NCI-H2029 (cell line): ENCODE measurements around the gene PHPT1.
"Not testable (repeated sequence)": the region's sequence is repeated elsewhere in the genome, so short reads cannot be mapped to it uniquely, and the experiment has no call there.

ENCODE experiments used
- DNase-seq: peaks from one replicate; lab custom pipeline; 2025; lab: John Stamatoyannopoulos, UW

PHPT1 gene

GRCh38 chr9:136823136-136824046, 25.8 kb upstream of the PHPT1 start:
- no peak for DNase-seq

GRCh38 chr9:136824496-136825225, 24.5 kb upstream of the PHPT1 start:
- DNase-seq, result no peak

GRCh38 chr9:136825295-136826187, 23.7 kb upstream of the PHPT1 start:
- DNase-seq, result no peak

GRCh38 chr9:136826188-136826541, 23.0 kb upstream of the PHPT1 start:
- no peak for DNase-seq

GRCh38 chr9:136826703-136827582, 22.3 kb upstream of the PHPT1 start:
- DNase-seq, result no peak

GRCh38 chr9:136827794-136828473, 21.3 kb upstream of the PHPT1 start:
- DNase-seq, result no peak

- no peak for DNase-seq
Measured at GRCh38 chr9:136828474-136829140, 20.6 kb upstream of the PHPT1 start.

GRCh38 chr9:136829412-136829811, 19.8 kb upstream of the PHPT1 start:
- no peak for DNase-seq

- no peak for DNase-seq
Measured at GRCh38 chr9:136829981-136830885, 19.0 kb upstream of the PHPT1 start.

- no peak for DNase-seq
Measured at GRCh38 chr9:136831002-136831719, 18.0 kb upstream of the PHPT1 start.

- no peak for DNase-seq
Measured at GRCh38 chr9:136831720-136832104, 17.5 kb upstream of the PHPT1 start.

GRCh38 chr9:136832581-136832980, 16.6 kb upstream of the PHPT1 start:
- no peak for DNase-seq

- not testable (repeated sequence) for DNase-seq
Measured at GRCh38 chr9:136833381-136834048, 15.7 kb upstream of the PHPT1 start.

- DNase-seq, result no peak
Measured at GRCh38 chr9:136835162-136835931, 13.9 kb upstream of the PHPT1 start.

GRCh38 chr9:136835932-136836904, 13.0 kb upstream of the PHPT1 start:
- no peak for DNase-seq
